ENCODE results near the gene DENND1A.

DENND1A gene

GRCh38 chr9:123568691-123569688, 360.9 kb downstream of the DENND1A start:
- no peak for DNase-seq (ENCODE audit: low read depth)

- DNase-seq (ENCODE audit: low read depth) = no peak
Observed at GRCh38 chr9:123567013-123567412, 362.9 kb downstream of the DENND1A start.

GRCh38 chr9:123564652-123565051, 365.3 kb downstream of the DENND1A start:
- no peak for DNase-seq (ENCODE audit: low read depth)

- DNase-seq (ENCODE audit: low read depth) = no peak
Observed at GRCh38 chr9:123562844-123563346, 367.0 kb downstream of the DENND1A start.

- no peak for DNase-seq (ENCODE audit: low read depth)
Observed at GRCh38 chr9:123561046-123561445, 368.9 kb downstream of the DENND1A start.

GRCh38 chr9:123556464-123557435, 373.2 kb downstream of the DENND1A start:
- no peak for DNase-seq (ENCODE audit: low read depth)

GRCh38 chr9:123555646-123556045, 374.3 kb downstream of the DENND1A start:
- DNase-seq (ENCODE audit: low read depth) = no peak

- DNase-seq (ENCODE audit: low read depth) = no peak
Observed at GRCh38 chr9:123552530-123552929, 377.4 kb downstream of the DENND1A start.

GRCh38 chr9:123551734-123552133, 378.2 kb downstream of the DENND1A start:
- no peak for DNase-seq (ENCODE audit: low read depth)

- no peak for DNase-seq (ENCODE audit: low read depth)
Observed at GRCh38 chr9:123550797-123551196, 379.1 kb downstream of the DENND1A start.

GRCh38 chr9:123550012-123550411, 379.9 kb downstream of the DENND1A start:
- no peak for DNase-seq (ENCODE audit: low read depth)

- DNase-seq (ENCODE audit: low read depth) = peak; percentile 9
Observed at GRCh38 chr9:123548741-123549545, 381.0 kb downstream of the DENND1A start.

GRCh38 chr9:123544007-123544827, 385.7 kb downstream of the DENND1A start:
- DNase-seq (ENCODE audit: low read depth) = no peak

- DNase-seq (ENCODE audit: low read depth) = no peak
Observed at GRCh38 chr9:123543492-123543891, 386.4 kb downstream of the DENND1A start.

- no peak for DNase-seq (ENCODE audit: low read depth)
Observed at GRCh38 chr9:123542435-123543225, 387.3 kb downstream of the DENND1A start.

- no peak for DNase-seq (ENCODE audit: low read depth)
Observed at GRCh38 chr9:123541411-123541810, 388.5 kb downstream of the DENND1A start.

GRCh38 chr9:123540457-123540856, 389.5 kb downstream of the DENND1A start:
- DNase-seq (ENCODE audit: low read depth) = no peak

GRCh38 chr9:123537809-123538208, 392.1 kb downstream of the DENND1A start:
- no peak for DNase-seq (ENCODE audit: low read depth)

- no peak for DNase-seq (ENCODE audit: low read depth)
Observed at GRCh38 chr9:123536455-123536868, 393.5 kb downstream of the DENND1A start.

- DNase-seq (ENCODE audit: low read depth) = no peak
Observed at GRCh38 chr9:123534336-123534735, 395.6 kb downstream of the DENND1A start.

All from activated T-helper 9 cell treated with anti-CD3 and anti-CD28 coated beads, Interleukin-2, amount 50 U/mL, for 16 hours (primary cell).